Endothelial cell of umbilical vein (primary cell): ENCODE results near the gene COG6.
A peak's percentile ranks its signal among the peaks of the same experiment; 100 is the strongest.

Source experiments
- POLR2A ChIP-seq: IDR thresholded peaks from 2 replicates; pipeline ENCODE4 v1.6.1; 2012; ENCODE audit warnings: low read depth, mild to moderate bottlenecking, control low read depth, low read length
- TF ChIP-seq, protein P1 (sequence below): IDR thresholded peaks from 2 replicates; pipeline ENCODE4 v1.6.1; 2011; ENCODE audit not compliant: insufficient read depth, insufficient read length
- TF ChIP-seq, protein P2 (sequence below), 2 donors: IDR thresholded peaks; 1 replicate in 1 of 2; 2 replicates in 1 of 2; pipeline ENCODE4 v1.5.1; 2011; ENCODE audit warnings: low read length in 2 of 2, mild to moderate bottlenecking in 2 of 2, moderate library complexity in 2 of 2, control low read depth in 1 of 2, inconsistent platforms in 1 of 2, low read depth in 1 of 2; ENCODE audit not compliant: insufficient read depth in 1 of 2; ENCODE audit errors: extremely low read depth in 1 of 2

DNA sequence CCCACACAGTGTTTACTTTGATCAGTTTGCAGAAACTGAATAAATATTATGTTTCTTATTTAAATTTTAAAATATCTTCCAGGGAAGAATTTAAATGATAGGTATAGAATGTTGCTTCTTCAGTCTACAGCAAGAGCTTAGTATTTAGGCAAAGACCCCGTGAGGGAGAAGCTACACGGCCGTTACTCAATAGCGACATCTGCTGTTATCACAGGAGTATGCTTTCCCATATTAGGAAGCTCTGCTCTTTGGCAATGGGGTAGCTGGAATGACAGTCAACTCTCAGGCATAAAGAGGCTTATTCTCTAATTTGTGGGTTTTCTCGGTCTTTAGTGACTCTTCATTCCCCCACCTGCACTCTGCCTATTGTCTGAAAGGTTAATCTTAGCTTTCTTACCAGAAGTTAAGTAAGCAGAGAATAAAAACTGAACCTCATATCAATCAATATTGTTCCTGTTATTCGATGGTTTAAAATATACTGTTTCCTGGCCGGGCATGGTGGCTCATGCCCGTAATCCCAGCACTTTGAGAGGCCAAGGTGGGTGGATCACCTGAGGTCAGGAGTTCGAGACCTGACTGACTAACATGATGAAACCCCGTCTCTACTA, 39.3 kb upstream of the COG6 start:
- TF ChIP-seq, protein P1, sequence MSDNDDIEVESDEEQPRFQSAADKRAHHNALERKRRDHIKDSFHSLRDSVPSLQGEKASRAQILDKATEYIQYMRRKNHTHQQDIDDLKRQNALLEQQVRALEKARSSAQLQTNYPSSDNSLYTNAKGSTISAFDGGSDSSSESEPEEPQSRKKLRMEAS, result no peak
- TF ChIP-seq, protein P2, sequence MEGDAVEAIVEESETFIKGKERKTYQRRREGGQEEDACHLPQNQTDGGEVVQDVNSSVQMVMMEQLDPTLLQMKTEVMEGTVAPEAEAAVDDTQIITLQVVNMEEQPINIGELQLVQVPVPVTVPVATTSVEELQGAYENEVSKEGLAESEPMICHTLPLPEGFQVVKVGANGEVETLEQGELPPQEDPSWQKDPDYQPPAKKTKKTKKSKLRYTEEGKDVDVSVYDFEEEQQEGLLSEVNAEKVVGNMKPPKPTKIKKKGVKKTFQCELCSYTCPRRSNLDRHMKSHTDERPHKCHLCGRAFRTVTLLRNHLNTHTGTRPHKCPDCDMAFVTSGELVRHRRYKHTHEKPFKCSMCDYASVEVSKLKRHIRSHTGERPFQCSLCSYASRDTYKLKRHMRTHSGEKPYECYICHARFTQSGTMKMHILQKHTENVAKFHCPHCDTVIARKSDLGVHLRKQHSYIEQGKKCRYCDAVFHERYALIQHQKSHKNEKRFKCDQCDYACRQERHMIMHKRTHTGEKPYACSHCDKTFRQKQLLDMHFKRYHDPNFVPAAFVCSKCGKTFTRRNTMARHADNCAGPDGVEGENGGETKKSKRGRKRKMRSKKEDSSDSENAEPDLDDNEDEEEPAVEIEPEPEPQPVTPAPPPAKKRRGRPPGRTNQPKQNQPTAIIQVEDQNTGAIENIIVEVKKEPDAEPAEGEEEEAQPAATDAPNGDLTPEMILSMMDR (IDR thresholded peaks at IDR 0.05; ENCODE audit: extremely low read depth in 1 of 2, insufficient read depth in 1 of 2, low read depth in 1 of 2, low read length in 2 of 2), result peak; percentile 83 to 85
- no peak for TF ChIP-seq POLR2A
